A673 (cell line): ENCODE data around the gene SLC51A. TPM values are rescaled to one million over a fixed set of nuclear protein-coding genes. Genes with fewer than 3 reads are reported as not detected.

Experiments used
- BruUV-seq: library from RNA; stranded (reverse); fragments of 400-500 nt; replicated peaks from 2 replicates; lab custom pipeline; 2021; lab: Mats Ljungman, UMichigan
- CTCF ChIA-PET: fragments of 300-600 bp; sonication (Branson Sonifier 250); formaldehyde crosslinking; loops from one replicate; lab custom pipeline; 2022; ENCODE audit warnings: antibody characterized with exemption; lab: Charles Lee
- POLR2A ChIA-PET: fragments of 300-600 bp; sonication (Branson Sonifier 250); formaldehyde crosslinking; loops from one replicate; lab custom pipeline; 2022; ENCODE audit warnings: antibody characterized with exemption; ENCODE audit not compliant: low non-redundant PET; lab: Charles Lee
- DNase-seq: peaks from one replicate; pipeline ENCODE4 v3.0.0-alpha.2; 2015; ENCODE audit warnings: low spot score
- H3K27ac ChIP-seq: fragments of 200-600 bp; sonication (generic); 2 replicates; pipeline ENCODE4 v1.5.1; 2016; ENCODE audit warnings: mixed run types, low read depth, mild to moderate bottlenecking, mixed read lengths, antibody characterized with exemption, low read length; ENCODE audit not compliant: poor library complexity, severe bottlenecking
- H3K27me3 ChIP-seq: fragments of 200-600 bp; sonication (generic); replicated peaks from 2 replicates; pipeline ENCODE4 v1.6.1; 2017; ENCODE audit warnings: mixed run types, low read depth, mild to moderate bottlenecking, mixed read lengths, antibody characterized with exemption, low read length; ENCODE audit not compliant: insufficient read depth, poor library complexity
- H3K36me3 ChIP-seq: fragments of 200-600 bp; sonication (generic); 2 replicates; pipeline ENCODE4 v1.6.1; 2016; ENCODE audit warnings: mixed run types, mild to moderate bottlenecking, mixed read lengths, antibody characterized with exemption, low read length; ENCODE audit not compliant: insufficient read depth, poor library complexity, severe bottlenecking
- H3K4me1 ChIP-seq: fragments of 200-600 bp; sonication (generic); 2 replicates; pipeline ENCODE4 v1.6.1; 2017; ENCODE audit warnings: mixed run types, mild to moderate bottlenecking, mixed read lengths, antibody characterized with exemption, low read length; ENCODE audit not compliant: insufficient read depth, poor library complexity, severe bottlenecking
- H3K4me3 ChIP-seq: fragments of 200-600 bp; sonication (generic); 2 replicates; pipeline ENCODE4 v1.5.1; 2016; ENCODE audit warnings: low read depth, mixed run types, mild to moderate bottlenecking, mixed read lengths, low read length; ENCODE audit not compliant: poor library complexity, severe bottlenecking
- H3K9me3 ChIP-seq: fragments of 200-600 bp; sonication (generic); 2 replicates; pipeline ENCODE4 v1.6.1; 2016; ENCODE audit warnings: mixed run types, low read depth, mild to moderate bottlenecking, mixed read lengths, antibody characterized with exemption, low read length; ENCODE audit not compliant: poor library complexity, severe bottlenecking
- EZH2 ChIP-seq: fragments of 200-600 bp; sonication (generic); IDR thresholded peaks from 2 replicates; pipeline ENCODE4 v1.6.1; 2017; ENCODE audit warnings: borderline replicate concordance, low read depth, mild to moderate bottlenecking, mixed read lengths, antibody characterized with exemption, low read length; ENCODE audit not compliant: poor library complexity, severe bottlenecking
- intact Hi-C: fragments of 100-400 bp; cut with micrococcal nuclease; formaldehyde crosslinking; loops from one replicate; pipeline ENCODE4 v1.10.0; 2022; ENCODE audit not compliant: unreplicated experiment
- total RNA-seq: library from RNA; stranded (reverse); gene quantifications from 2 replicates; pipeline ENCODE4 v1.2.3, GENCODE V29; 2021
- TF ChIP-seq, protein P1 (sequence below): fragments of 300-800, 200-600 bp; sonication (generic); conservative IDR thresholded peaks from 2 replicates; pipeline ENCODE4 v1.5.1; 2017; ENCODE audit warnings: low read depth, mild to moderate bottlenecking, antibody characterized with exemption, low read length, moderate library complexity, mixed read lengths

Gene SLC51A
- total RNA-seq, 1 experiment from 2014 or later, result not detected

DNA sequence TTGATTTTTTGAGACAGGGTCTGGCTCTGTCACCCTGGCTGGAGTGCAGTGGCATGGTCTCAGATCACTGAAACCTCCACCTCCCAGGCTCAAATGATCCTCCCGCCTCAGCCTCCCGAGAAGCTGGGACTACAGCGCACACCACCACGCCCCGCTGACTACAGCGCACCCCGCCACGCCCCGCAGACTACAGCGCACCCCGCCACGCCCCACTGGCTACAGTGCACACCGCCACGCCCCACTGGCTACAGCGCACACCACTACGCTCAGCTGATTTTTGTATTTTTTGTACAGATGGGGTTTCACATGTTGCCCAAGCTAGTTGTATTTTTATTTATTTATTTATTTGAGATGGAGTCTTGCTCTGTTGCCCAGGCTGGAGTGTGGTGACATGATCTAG, 35.6 kb downstream of the SLC51A start:
- intact Hi-C loops, result loop anchor here (2.0 to 10.0 kb wide), 3 partner anchors 267 to 435 kb away; no protein-coding TSS in a partner anchor
- POLR2A ChIA-PET, result no interaction called here

GRCh38 chr3:196254376-196255283, 38.3 kb downstream of the SLC51A start:
- H3K4me3 ChIP-seq, result no peak overlapping the region
- no peaks in the 10 kb centered on the region for H3K27me3 ChIP-seq
- H3K27ac ChIP-seq, result no peak overlapping the region
- no peaks in the 10 kb centered on the region for H3K4me1 ChIP-seq
- CTCF ChIA-PET, result no interaction called here
- no peaks in the 10 kb centered on the region for H3K36me3 ChIP-seq
- no TSS peak for BruUV-seq
- DNase-seq, result no peak
- POLR2A ChIA-PET, result no interaction called here
- H3K9me3 ChIP-seq, result no peaks in the 10 kb centered on the region
- TF ChIP-seq, protein P1, sequence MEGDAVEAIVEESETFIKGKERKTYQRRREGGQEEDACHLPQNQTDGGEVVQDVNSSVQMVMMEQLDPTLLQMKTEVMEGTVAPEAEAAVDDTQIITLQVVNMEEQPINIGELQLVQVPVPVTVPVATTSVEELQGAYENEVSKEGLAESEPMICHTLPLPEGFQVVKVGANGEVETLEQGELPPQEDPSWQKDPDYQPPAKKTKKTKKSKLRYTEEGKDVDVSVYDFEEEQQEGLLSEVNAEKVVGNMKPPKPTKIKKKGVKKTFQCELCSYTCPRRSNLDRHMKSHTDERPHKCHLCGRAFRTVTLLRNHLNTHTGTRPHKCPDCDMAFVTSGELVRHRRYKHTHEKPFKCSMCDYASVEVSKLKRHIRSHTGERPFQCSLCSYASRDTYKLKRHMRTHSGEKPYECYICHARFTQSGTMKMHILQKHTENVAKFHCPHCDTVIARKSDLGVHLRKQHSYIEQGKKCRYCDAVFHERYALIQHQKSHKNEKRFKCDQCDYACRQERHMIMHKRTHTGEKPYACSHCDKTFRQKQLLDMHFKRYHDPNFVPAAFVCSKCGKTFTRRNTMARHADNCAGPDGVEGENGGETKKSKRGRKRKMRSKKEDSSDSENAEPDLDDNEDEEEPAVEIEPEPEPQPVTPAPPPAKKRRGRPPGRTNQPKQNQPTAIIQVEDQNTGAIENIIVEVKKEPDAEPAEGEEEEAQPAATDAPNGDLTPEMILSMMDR, result no peak
- no peak for TF ChIP-seq EZH2
- intact Hi-C loops, result loop anchor here (5.0 to 10.0 kb wide), 3 partner anchors 248 to 433 kb away; partner anchors contain the start of gene RNF168

More for the DNA sequence above, 35.6 kb downstream of the SLC51A start:
- no peak for DNase-seq
- CTCF ChIA-PET, result interaction anchor here (1.4 kb wide), 1 partner anchor 267 kb away, joined by 3 read pairs; no protein-coding TSS in a partner anchor
- Histone ChIP-seq H3K9me3 (no peaks in the 10 kb centered on the region), H3K27me3 (no peaks in the 10 kb centered on the region), H3K36me3 (peaks cover 3% of the 10 kb centered on the region), H3K27ac (no peak overlapping the region), H3K4me1 (no peaks in the 10 kb centered on the region), H3K4me3 (no peak overlapping the region)
- no TSS peak for BruUV-seq
- TF ChIP-seq, protein P1, result no peak
- no peak for TF ChIP-seq EZH2

- Histone ChIP-seq H3K36me3 (no peaks in the 10 kb centered on the region), H3K4me3 (no peak overlapping the region), H3K27me3 (no peaks in the 10 kb centered on the region), H3K27ac (no peak overlapping the region), H3K4me1 (no peaks in the 10 kb centered on the region), H3K9me3 (no peaks in the 10 kb centered on the region)
- intact Hi-C loops, result loop anchor here (5.0 to 10.0 kb wide), 2 partner anchors 247 to 349 kb away; partner anchors contain the start of gene RNF168
- POLR2A ChIA-PET, result no interaction called here
- no TSS peak for BruUV-seq
- TF ChIP-seq, protein P1, result no peak
- DNase-seq, result no peak
- CTCF ChIA-PET, result interaction anchor here (0.6 kb wide), 1 partner anchor 43 kb away, joined by 3 read pairs; no protein-coding TSS in a partner anchor
Measured at GRCh38 chr3:196255776-196256175, 39.4 kb downstream of the SLC51A start.
